Measurements from ENCODE around the gene MXI1. TPM values are rescaled to one million over a fixed set of nuclear protein-coding genes. Genes with fewer than 3 reads are reported as not detected.

MXI1 gene
- total RNA-seq, 1 experiment from 2014 or later = 8.4 TPM

- intact Hi-C loops (cut with micrococcal nuclease; ENCODE audit: unreplicated experiment) = no loop called here
- BruUV-seq (replicated peaks) = no TSS peak
- no peak for DNase-seq
- Mint-ChIP-seq H3K27ac (ENCODE audit: unreplicated experiment) (no peak overlapping the region), H3K36me3 (ENCODE audit: insufficient read depth, unreplicated experiment) (no peaks in the 10 kb centered on the region), H3K27me3 (ENCODE audit: unreplicated experiment) (peaks cover 26% of the 10 kb centered on the region), H3K4me3 (ENCODE audit: low read depth, unreplicated experiment) (no peak overlapping the region), H3K9me3 (ENCODE audit: low read depth, unreplicated experiment) (no peaks in the 10 kb centered on the region), H3K4me1 (ENCODE audit: low read depth, unreplicated experiment) (no peaks in the 10 kb centered on the region)
- no peak for TF ChIP-seq CTCF (IDR thresholded peaks at IDR 0.05; ENCODE audit: unreplicated experiment)
- CTCF ChIA-PET = interaction anchor here (0.6 kb wide), 1 partner anchor 263 kb away, joined by 3 read pairs; no protein-coding TSS in a partner anchor
These were observed 40.3 kb upstream of the MXI1 start for GRCh38 chr10:110167149-110167548.

- BruUV-seq (replicated peaks) = no TSS peak
- TF ChIP-seq CTCF (IDR thresholded peaks at IDR 0.05; ENCODE audit: unreplicated experiment) = no peak
- H3K9me3 Mint-ChIP-seq (ENCODE audit: low read depth, unreplicated experiment) = no peaks in the 10 kb centered on the region
- CTCF ChIA-PET = no interaction called here
- H3K27ac Mint-ChIP-seq (ENCODE audit: unreplicated experiment) = no peak overlapping the region
- DNase-seq = no peak
- no peaks in the 10 kb centered on the region for H3K36me3 Mint-ChIP-seq (ENCODE audit: insufficient read depth, unreplicated experiment)
- H3K4me1 Mint-ChIP-seq (ENCODE audit: low read depth, unreplicated experiment) = no peaks in the 10 kb centered on the region
- H3K27me3 Mint-ChIP-seq (ENCODE audit: unreplicated experiment) = peaks cover 26% of the 10 kb centered on the region
- intact Hi-C loops (cut with micrococcal nuclease; ENCODE audit: unreplicated experiment) = no loop called here
- no peak overlapping the region for H3K4me3 Mint-ChIP-seq (ENCODE audit: low read depth, unreplicated experiment)
These were observed 38.6 kb upstream of the MXI1 start for GRCh38 chr10:110168601-110169481.

GRCh38 chr10:110169586-110169985 lies 37.8 kb upstream of the MXI1 start:
- CTCF ChIA-PET = no interaction called here
- TF ChIP-seq CTCF (IDR thresholded peaks at IDR 0.05; ENCODE audit: unreplicated experiment) = no peak
- Mint-ChIP-seq H3K27me3 (ENCODE audit: unreplicated experiment) (peaks cover 26% of the 10 kb centered on the region), H3K4me3 (ENCODE audit: low read depth, unreplicated experiment) (no peak overlapping the region), H3K4me1 (ENCODE audit: low read depth, unreplicated experiment) (no peaks in the 10 kb centered on the region), H3K9me3 (ENCODE audit: low read depth, unreplicated experiment) (no peaks in the 10 kb centered on the region), H3K27ac (ENCODE audit: unreplicated experiment) (no peak overlapping the region), H3K36me3 (ENCODE audit: insufficient read depth, unreplicated experiment) (no peaks in the 10 kb centered on the region)
- no peak for DNase-seq
- intact Hi-C loops (cut with micrococcal nuclease; ENCODE audit: unreplicated experiment) = no loop called here
- BruUV-seq (replicated peaks) = no TSS peak

GRCh38 chr10:110170142-110170971 lies 37.0 kb upstream of the MXI1 start:
- intact Hi-C loops (cut with micrococcal nuclease; ENCODE audit: unreplicated experiment) = no loop called here
- Mint-ChIP-seq H3K36me3 (ENCODE audit: insufficient read depth, unreplicated experiment) (no peaks in the 10 kb centered on the region), H3K4me3 (ENCODE audit: low read depth, unreplicated experiment) (no peak overlapping the region), H3K4me1 (ENCODE audit: low read depth, unreplicated experiment) (no peaks in the 10 kb centered on the region), H3K27me3 (ENCODE audit: unreplicated experiment) (peaks cover 26% of the 10 kb centered on the region), H3K27ac (ENCODE audit: unreplicated experiment) (no peak overlapping the region), H3K9me3 (ENCODE audit: low read depth, unreplicated experiment) (no peaks in the 10 kb centered on the region)
- DNase-seq = no peak
- TF ChIP-seq CTCF (IDR thresholded peaks at IDR 0.05; ENCODE audit: unreplicated experiment) = no peak
- CTCF ChIA-PET = interaction anchor here (0.7 kb wide), 1 partner anchor 256 kb away, joined by 4 read pairs; no protein-coding TSS in a partner anchor
- BruUV-seq (replicated peaks) = no TSS peak

Data from Calu3 (cell line).